Upper lobe of left lung (tissue), 4 donors: ENCODE results near the gene PAN2.

Experiments
- CTCF ChIP-seq, 6 experiments: fragments of 450-650 bp in 4 of 6; fragments of 200-600 bp in 2 of 6; sonication (generic) in 2 of 6; IDR thresholded peaks; one replicate each; pipeline ENCODE4 v1.5.1; 2016 to 2019; ENCODE audit warnings: antibody characterized with exemption in 6 of 6
- POLR2AphosphoS5 ChIP-seq, 2 donors: sonication (generic); formaldehyde crosslinking; IDR thresholded peaks; one replicate each; pipeline ENCODE4 v1.5.1; 2017; ENCODE audit warnings: antibody characterized with exemption in 2 of 2

- no peak for TF ChIP-seq CTCF (IDR thresholded peaks at IDR 0.05)
- no peak for TF ChIP-seq POLR2AphosphoS5 (IDR thresholded peaks at IDR 0.05)
Observed at GRCh38 chr12:56308714-56309113, 25.1 kb downstream of the PAN2 start.
